K562 (cell line): Measurements from ENCODE around the gene HKDC1. TPM values are rescaled to one million over a fixed set of nuclear protein-coding genes. Genes with fewer than 3 reads are reported as not detected.

ENCODE experiments used
- ATAC-seq: fragments of 200-7000 bp; cut with Tn5 transposase; 3 replicates; pipeline ENCODE4 v1.9.1; 2020; ENCODE audit warnings: moderate library complexity
- BruUV-seq: library from RNA; stranded (reverse); fragments of 400-500 nt; replicated peaks from 2 replicates; lab custom pipeline; 2021; lab: Mats Ljungman, UMichigan
- CTCF ChIA-PET: fragments of 300-600 bp; formaldehyde crosslinking; extraction: SDS; loops from one replicate; lab custom pipeline; 2021; ENCODE audit warnings: low intra/inter-chr PET ratio; lab: Yijun Ruan, JAX
- POLR2A ChIA-PET: fragments of 300-600, 350-650 bp; sonication (Branson Sonifier 250); formaldehyde crosslinking; extraction: SDS; loops from one replicate; lab custom pipeline; 2021; ENCODE audit warnings: antibody characterized with exemption, inconsistent platforms; lab: Yijun Ruan, JAX
- DNase-seq, 4 experiments: peaks; one replicate each; pipeline versions ENCODE4 v3.0.0 to v3.0.0-alpha.2; 2011 to 2018; ENCODE audit warnings: low spot score in 3 of 4, mixed read lengths in 3 of 4; ENCODE audit errors: extremely low read depth in 1 of 4
- FAIRE-seq: peaks from 2 replicates; lab custom pipeline; 2011; peaks lifted over from hg19 to GRCh38; lab: Jason Lieb, UNC
- H2AFZ ChIP-seq: 2 replicates; pipeline ENCODE4 v1.6.0; 2011; ENCODE audit warnings: low read depth, low read length, control low read depth, inconsistent platforms
- H3K27ac ChIP-seq: fragments of 200-600 bp; 3 replicates; pipeline ENCODE4 v1.8.0; 2011; ENCODE audit warnings: low read depth, mild to moderate bottlenecking, control low read depth, inconsistent platforms, low read length, moderate library complexity, mixed read lengths; ENCODE audit errors: extremely low read depth
- H3K27me3 ChIP-seq, 2 experiments: fragments of 300-600 bp in 1 of 2; 2 replicates in 1 of 2; 3 replicates in 1 of 2; pipeline versions ENCODE4 v1.6.0 to v1.8.0; 2011; ENCODE audit warnings: inconsistent platforms in 2 of 2, low read length in 2 of 2, mild to moderate bottlenecking in 1 of 2, mixed read lengths in 1 of 2, moderate library complexity in 1 of 2; ENCODE audit not compliant: control insufficient read depth in 2 of 2, insufficient read depth in 2 of 2
- H3K36me3 ChIP-seq: fragments of 300-600 bp; 3 replicates; pipeline ENCODE4 v1.8.0; 2011; ENCODE audit warnings: mild to moderate bottlenecking, low read length, inconsistent platforms; ENCODE audit not compliant: control insufficient read depth, insufficient read depth
- H3K4me1 ChIP-seq, 2 experiments: fragments of 200-600 bp in 1 of 2; replicated peaks in 1 of 2; 2 replicates in 1 of 2; 3 replicates in 1 of 2; pipeline versions ENCODE4 v1.5.1 to v1.8.0; 2011; ENCODE audit warnings: inconsistent platforms in 2 of 2, low read length in 2 of 2, mild to moderate bottlenecking in 1 of 2, mixed read lengths in 1 of 2, moderate library complexity in 1 of 2; ENCODE audit not compliant: control insufficient read depth in 2 of 2, insufficient read depth in 2 of 2
- H3K4me2 ChIP-seq: 2 replicates; pipeline ENCODE4 v1.6.1; 2011; ENCODE audit warnings: low read length, control low read depth, inconsistent platforms, mixed read lengths; ENCODE audit not compliant: insufficient read depth
- H3K4me3 ChIP-seq: fragments of 200-600 bp; sonication (generic), shearing (Covaris generic); 2 replicates; pipeline ENCODE4 v1.5.1; 2016; ENCODE audit warnings: control low read depth, inconsistent platforms
- H3K79me2 ChIP-seq: fragments of 200-600 bp; 3 replicates; pipeline ENCODE4 v1.8.0; 2011; ENCODE audit warnings: low read length, inconsistent platforms; ENCODE audit not compliant: control insufficient read depth, insufficient read depth
- H3K9ac ChIP-seq, 2 experiments: 2 replicates each; pipeline versions ENCODE4 v1.6.0 to v1.6.1; 2011; ENCODE audit warnings: low read depth in 2 of 2, low read length in 2 of 2, control low read depth in 1 of 2, inconsistent platforms in 1 of 2, mild to moderate bottlenecking in 1 of 2, mixed read lengths in 1 of 2; ENCODE audit not compliant: insufficient read depth in 1 of 2
- H3K9me1 ChIP-seq: one replicate; pipeline ENCODE4 v1.6.0; 2011; ENCODE audit warnings: inconsistent platforms, mild to moderate bottlenecking, low read length, moderate library complexity; ENCODE audit not compliant: control insufficient read depth, insufficient read depth
- H3K9me3 ChIP-seq: replicated peaks from 2 replicates; pipeline ENCODE4 v1.5.1; 2011; ENCODE audit warnings: low read depth, low read length, inconsistent platforms; ENCODE audit not compliant: control insufficient read depth, insufficient read depth
- H4K20me1 ChIP-seq: replicated peaks from 2 replicates; pipeline ENCODE4 v1.6.1; 2011; ENCODE audit warnings: low read length, inconsistent platforms, mixed read lengths; ENCODE audit not compliant: control insufficient read depth, insufficient read depth
- BHLHE40 ChIP-seq: IDR thresholded peaks from 2 replicates; pipeline ENCODE4 v1.6.1; 2011; ENCODE audit warnings: low read length, improper control_type of control experiment
- CEBPG ChIP-seq, 3 experiments: fragments of 200-800 bp in 1 of 3; sonication (Bioruptor generic) in 1 of 3; sonication (generic) in 1 of 3; formaldehyde crosslinking in 1 of 3; IDR thresholded peaks in 2 of 3; conservative IDR thresholded peaks in 1 of 3; 2 replicates each; pipeline versions ENCODE4 v1.6.1 to v1.8.0; 2016 to 2022; ENCODE audit warnings: missing compliant biosample characterization in 2 of 3, missing genetic modification characterization in 2 of 3, mild to moderate bottlenecking in 1 of 3, missing genetic modification reagents in 1 of 3
- CXXC5 ChIP-seq: fragments of 250-450 bp; sonication (Bioruptor Pico); IDR thresholded peaks from 2 replicates; pipeline ENCODE4 v1.8.0; 2022; ENCODE audit warnings: inconsistent platforms, mild to moderate bottlenecking, moderate library complexity
- DMBX1 ChIP-seq: fragments of 250-450 bp; sonication (Bioruptor Pico); IDR thresholded peaks from 2 replicates; pipeline ENCODE4 v1.8.0; 2022; ENCODE audit warnings: inconsistent platforms, mild to moderate bottlenecking, moderate library complexity, borderline replicate concordance
- DPF2 ChIP-seq: fragments of 450-650 bp; IDR thresholded peaks from 2 replicates; pipeline ENCODE4 v1.6.1; 2016
- FOXP1 ChIP-seq: sonication (generic); formaldehyde crosslinking; IDR thresholded peaks from 2 replicates; pipeline ENCODE4 v1.8.0; 2022; ENCODE audit warnings: mild to moderate bottlenecking, missing genetic modification reagents
- NR2F6 ChIP-seq: fragments of 450-650 bp; formaldehyde crosslinking; IDR thresholded peaks from 2 replicates; pipeline ENCODE4 v1.4.0; 2020; ENCODE audit warnings: mild to moderate bottlenecking
- POLR3A ChIP-seq: IDR thresholded peaks from 2 replicates; pipeline ENCODE4 v1.6.1; 2011; ENCODE audit warnings: borderline replicate concordance, mild to moderate bottlenecking, moderate library complexity; ENCODE audit not compliant: insufficient read length, insufficient read depth; ENCODE audit errors: extremely low read depth
- PURB ChIP-seq: sonication (generic); formaldehyde crosslinking; IDR thresholded peaks from 2 replicates; pipeline ENCODE4 v1.9.0; 2021; ENCODE audit warnings: low read depth, mild to moderate bottlenecking, missing genetic modification reagents
- SMAD4 ChIP-seq: fragments of 250-450 bp; sonication (Bioruptor Pico); conservative IDR thresholded peaks from 2 replicates; pipeline ENCODE4 v1.8.0; 2021; ENCODE audit warnings: inconsistent platforms, mild to moderate bottlenecking, moderate library complexity
- TRIM28 ChIP-seq: fragments of 450-650 bp; IDR thresholded peaks from 2 replicates; pipeline ENCODE4 v1.6.1; 2017
- XRCC5 ChIP-seq: fragments of 200-400 bp; formaldehyde crosslinking; IDR thresholded peaks from 2 replicates; pipeline ENCODE4 v1.6.1; 2017; ENCODE audit warnings: low read depth, mild to moderate bottlenecking, low read length
- ZC3H8 ChIP-seq: fragments of 450-650 bp; IDR thresholded peaks from 2 replicates; pipeline ENCODE4 v1.6.1; 2017
- ZKSCAN1 ChIP-seq: fragments of 150-350 bp; IDR thresholded peaks from 2 replicates; pipeline ENCODE4 v1.6.1; 2016; ENCODE audit warnings: low read depth, low read length
- ZNF134 ChIP-seq: fragments of 250-450 bp; sonication (Bioruptor Pico); conservative IDR thresholded peaks from 2 replicates; pipeline ENCODE4 v1.4.0; 2020
- WGBS: fragments of 100-300 bp; shearing (Covaris generic); methylation state at CpG from one replicate; pipeline ENCODE4 v1.1.6; 2016; ENCODE audit warnings: low coverage, mixed read lengths; ENCODE audit not compliant: insufficient coverage; ENCODE audit errors: missing lambda C conversion rate; 5-methylcytosine and 5-hydroxymethylcytosine counted together
- in situ Hi-C: fragments of 300-500 bp; cut with MboI; formaldehyde crosslinking; loops from 4 replicates; pipeline ENCODE4 v1.15.0; 2018; ENCODE audit warnings: inconsistent platforms, mixed read lengths
- intact Hi-C: fragments of 100-400 bp; cut with micrococcal nuclease; formaldehyde crosslinking; loops from 2 replicates; pipeline ENCODE4 v1.14.2; 2022
- polyA plus RNA-seq, 8 experiments: library from polyadenylated mRNA; depleted of rRNA in 4 of 8; stranded (reverse) in 5 of 8; unstranded in 3 of 8; fragments of >200 nt; fragmentation: Nextera tagmentation in 2 of 8; fragmentation: Illumina TruSeq in 1 of 8; extraction: Ambion mirVana in 2 of 8; extraction: Trizol in 1 of 8; gene quantifications; 2 replicates each; pipeline versions ENCODE4 v1.2.1 to v1.2.3, GENCODE V29; 2011 to 2014; ENCODE audit warnings: inconsistent platforms in 1 of 8, missing spikeins in 1 of 8
- total RNA-seq, 7 experiments: library from RNA; depleted of rRNA in 6 of 7; stranded (reverse); fragments of >200 nt in 6 of 7; fragmentation: Illumina TruSeq in 2 of 7; extraction: Trizol in 2 of 7; gene quantifications; 2 replicates each; pipeline versions ENCODE4 v1.2.1 to v1.2.3, GENCODE V29; 2011 to 2021; ENCODE audit warnings: low replicate concordance in 1 of 7
- TF ChIP-seq, protein P1 (sequence below): fragments of 450-650 bp; formaldehyde crosslinking; IDR thresholded peaks from 2 replicates; pipeline ENCODE4 v1.4.0; 2022; ENCODE audit warnings: mild to moderate bottlenecking, moderate library complexity
- TF ChIP-seq, protein P2 (sequence below): fragments of 450-650 bp; formaldehyde crosslinking; IDR thresholded peaks from 2 replicates; pipeline ENCODE4 v1.4.0; 2022; ENCODE audit warnings: missing genetic modification characterization
- TF ChIP-seq, protein P3 (sequence below): fragments of 250-450 bp; sonication (Bioruptor Pico); IDR thresholded peaks from 2 replicates; pipeline ENCODE4 v1.8.0; 2021; ENCODE audit warnings: mild to moderate bottlenecking, moderate library complexity
- TF ChIP-seq, protein P4 (sequence below), 2 experiments: fragments of 450-650 bp in 1 of 2; sonication (generic) in 1 of 2; formaldehyde crosslinking in 1 of 2; IDR thresholded peaks in 1 of 2; conservative IDR thresholded peaks in 1 of 2; 2 replicates each; pipeline versions ENCODE4 v1.6.1 to v1.8.1; 2016 to 2023; ENCODE audit warnings: mild to moderate bottlenecking in 2 of 2, moderate library complexity in 2 of 2, inconsistent platforms in 1 of 2, missing genetic modification reagents in 1 of 2

HKDC1 gene
- total and polyA plus RNA-seq, 9 of the 15 experiments (the other 6 are each of a cell fraction or from before 2014, with no cell fraction given), result 0.04 to 0.22 (median 0.11) TPM; not detected in 5

DNA sequence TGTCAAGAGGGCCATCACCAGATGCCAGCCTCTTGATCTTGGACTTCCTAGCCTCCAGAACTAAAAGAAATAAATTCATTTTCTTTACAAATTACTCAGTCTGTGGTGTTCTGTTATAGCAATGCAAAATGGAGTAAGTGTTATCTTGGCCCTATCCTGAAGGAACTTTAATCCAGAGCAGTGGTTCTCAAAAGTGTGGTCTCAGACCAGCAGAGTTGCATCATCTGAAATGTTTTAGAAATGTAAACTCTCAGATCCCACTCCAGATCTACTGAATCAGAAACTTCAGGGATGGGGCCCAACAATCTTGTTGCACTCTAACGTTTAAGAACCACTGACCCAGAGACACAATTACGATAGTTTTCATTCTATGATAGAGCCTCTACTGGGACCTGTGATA lies 43.3 kb upstream of the HKDC1 start:
- H2AFZ ChIP-seq, result peak overlapping the region; percentile 53
- H3K27ac ChIP-seq, result no peak overlapping the region
- no peaks in the 10 kb centered on the region for H3K27me3 ChIP-seq
- H3K4me3 ChIP-seq, result no peak overlapping the region
- H3K9me3 ChIP-seq, result no peaks in the 10 kb centered on the region
- H4K20me1 ChIP-seq, result peaks cover 4% of the 10 kb centered on the region; the same call in 1 of the 2 replicates
- intact Hi-C loops (no loop called here), in situ Hi-C loops (no loop called here)
- FAIRE-seq (no peak), ATAC-seq (no peak), DNase-seq (no peak)
- CTCF ChIA-PET, result no interaction called here
- peaks cover 7 to 8% of the 10 kb centered on the region in 2 experiments; a peak in 3 of 5 replicates for H3K4me1 ChIP-seq
- no peaks in the 10 kb centered on the region for H3K9me1 ChIP-seq
- WGBS, result 38% methylated on average over 2 of the region's 2 CpGs
- POLR2A ChIA-PET, result no interaction called here
- no peak overlapping the region for H3K9ac ChIP-seq
- H3K36me3 ChIP-seq, result peaks cover 13% of the 10 kb centered on the region; the same call in 1 of the 3 replicates
- no peak overlapping the region for H3K4me2 ChIP-seq
- no TSS peak for BruUV-seq
- peaks cover 26% of the 10 kb centered on the region for H3K79me2 ChIP-seq
- TF ChIP-seq ZNF134, result no peak
- TF ChIP-seq DMBX1 (CRISPR knock-in tag), result 0 out of 2 replicates have a peak, but pooled peaks have one; percentile 32
- TF ChIP-seq, protein P1, sequence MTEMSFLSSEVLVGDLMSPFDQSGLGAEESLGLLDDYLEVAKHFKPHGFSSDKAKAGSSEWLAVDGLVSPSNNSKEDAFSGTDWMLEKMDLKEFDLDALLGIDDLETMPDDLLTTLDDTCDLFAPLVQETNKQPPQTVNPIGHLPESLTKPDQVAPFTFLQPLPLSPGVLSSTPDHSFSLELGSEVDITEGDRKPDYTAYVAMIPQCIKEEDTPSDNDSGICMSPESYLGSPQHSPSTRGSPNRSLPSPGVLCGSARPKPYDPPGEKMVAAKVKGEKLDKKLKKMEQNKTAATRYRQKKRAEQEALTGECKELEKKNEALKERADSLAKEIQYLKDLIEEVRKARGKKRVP, result peak; percentile 52; the same call in 1 of the 2 replicates
- no peak for TF ChIP-seq POLR3A
- TF ChIP-seq, protein P2, sequence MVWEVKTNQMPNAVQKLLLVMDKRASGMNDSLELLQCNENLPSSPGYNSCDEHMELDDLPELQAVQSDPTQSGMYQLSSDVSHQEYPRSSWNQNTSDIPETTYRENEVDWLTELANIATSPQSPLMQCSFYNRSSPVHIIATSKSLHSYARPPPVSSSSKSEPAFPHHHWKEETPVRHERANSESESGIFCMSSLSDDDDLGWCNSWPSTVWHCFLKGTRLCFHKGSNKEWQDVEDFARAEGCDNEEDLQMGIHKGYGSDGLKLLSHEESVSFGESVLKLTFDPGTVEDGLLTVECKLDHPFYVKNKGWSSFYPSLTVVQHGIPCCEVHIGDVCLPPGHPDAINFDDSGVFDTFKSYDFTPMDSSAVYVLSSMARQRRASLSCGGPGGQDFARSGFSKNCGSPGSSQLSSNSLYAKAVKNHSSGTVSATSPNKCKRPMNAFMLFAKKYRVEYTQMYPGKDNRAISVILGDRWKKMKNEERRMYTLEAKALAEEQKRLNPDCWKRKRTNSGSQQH (CRISPR knock-in tag), result no peak
- TF ChIP-seq XRCC5, result no peak
- no peak for TF ChIP-seq ZKSCAN1
- no peak for TF ChIP-seq PURB (CRISPR knock-in tag)
- TF ChIP-seq TRIM28, result no peak
- no peak for TF ChIP-seq NR2F6
- TF ChIP-seq CEBPG (CRISPR knock-in tag; IDR thresholded peaks at IDR 0.05), result peak; percentile 55
- peak; percentile 16 to 75; a peak in 2 of 4 replicates for TF ChIP-seq CEBPG (tag; conservative IDR thresholded peaks at IDR 0.05 in 1 of 2, IDR thresholded peaks at IDR 0.05 in 1 of 2)
- peak; percentile 49; the same call in 1 of the 2 replicates for TF ChIP-seq CXXC5 (CRISPR knock-in tag)
- no peak for TF ChIP-seq ZC3H8
- peak; percentile 58; the same call in 1 of the 2 replicates for TF ChIP-seq SMAD4
- TF ChIP-seq, protein P3, sequence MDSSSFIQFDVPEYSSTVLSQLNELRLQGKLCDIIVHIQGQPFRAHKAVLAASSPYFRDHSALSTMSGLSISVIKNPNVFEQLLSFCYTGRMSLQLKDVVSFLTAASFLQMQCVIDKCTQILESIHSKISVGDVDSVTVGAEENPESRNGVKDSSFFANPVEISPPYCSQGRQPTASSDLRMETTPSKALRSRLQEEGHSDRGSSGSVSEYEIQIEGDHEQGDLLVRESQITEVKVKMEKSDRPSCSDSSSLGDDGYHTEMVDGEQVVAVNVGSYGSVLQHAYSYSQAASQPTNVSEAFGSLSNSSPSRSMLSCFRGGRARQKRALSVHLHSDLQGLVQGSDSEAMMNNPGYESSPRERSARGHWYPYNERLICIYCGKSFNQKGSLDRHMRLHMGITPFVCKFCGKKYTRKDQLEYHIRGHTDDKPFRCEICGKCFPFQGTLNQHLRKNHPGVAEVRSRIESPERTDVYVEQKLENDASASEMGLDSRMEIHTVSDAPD (CRISPR knock-in tag), result no peak
- no peak for TF ChIP-seq DPF2
- no peak for TF ChIP-seq FOXP1 (CRISPR knock-in tag)
- TF ChIP-seq, protein P4, sequence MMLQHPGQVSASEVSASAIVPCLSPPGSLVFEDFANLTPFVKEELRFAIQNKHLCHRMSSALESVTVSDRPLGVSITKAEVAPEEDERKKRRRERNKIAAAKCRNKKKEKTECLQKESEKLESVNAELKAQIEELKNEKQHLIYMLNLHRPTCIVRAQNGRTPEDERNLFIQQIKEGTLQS (IDR thresholded peaks at IDR 0.05), result peak; percentile 71
- TF ChIP-seq, protein P4 (CRISPR knock-in tag; conservative IDR thresholded peaks at IDR 0.05), result no peak
- no peak for TF ChIP-seq BHLHE40
